ENCODE data around the gene FBXL7.

FBXL7 gene

DNA sequence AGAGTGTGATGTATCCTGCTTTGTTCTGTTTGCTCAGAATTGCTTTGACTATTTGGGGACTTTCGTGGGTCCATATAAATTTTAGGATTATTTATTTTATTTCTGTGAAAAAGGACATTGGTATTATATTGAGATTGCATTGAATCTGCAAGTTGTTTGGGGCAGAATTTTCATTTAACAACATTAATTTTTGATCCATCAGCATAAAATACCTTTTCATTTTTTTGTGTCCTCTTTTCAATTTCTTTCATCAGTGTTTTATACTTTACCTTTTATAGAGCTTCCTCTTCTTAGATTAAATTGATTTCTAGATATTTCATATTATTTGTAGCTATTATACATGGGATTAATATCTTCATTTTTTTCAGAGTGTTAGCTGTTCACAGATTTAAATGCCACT is 40.8 kb upstream of the FBXL7 start:
- TF ChIP-seq ZNF70 (CRISPR knock-in tag; IDR thresholded peaks at IDR 0.05) (no peak), CSRNP3 (CRISPR knock-in tag; IDR thresholded peaks at IDR 0.05) (no peak), OSR1 (CRISPR knock-in tag; IDR thresholded peaks at IDR 0.05) (no peak), ESRRG (CRISPR knock-in tag; IDR thresholded peaks at IDR 0.05) (no peak), TCF4 (CRISPR knock-in tag; IDR thresholded peaks at IDR 0.05; ENCODE audit: borderline replicate concordance) (no peak), CSDC2 (CRISPR knock-in tag; IDR thresholded peaks at IDR 0.05) (no peak), TOX (CRISPR knock-in tag; IDR thresholded peaks at IDR 0.05; ENCODE audit: borderline replicate concordance) (no peak), CREB5 (CRISPR knock-in tag; IDR thresholded peaks at IDR 0.05; ENCODE audit: low read depth) (no peak), ZNF565 (CRISPR knock-in tag; conservative IDR thresholded peaks at IDR 0.05; ENCODE audit: low read depth) (no peak), ISL1 (CRISPR knock-in tag; IDR thresholded peaks at IDR 0.05) (no peak), ZC3H10 (CRISPR knock-in tag; IDR thresholded peaks at IDR 0.05) (no peak), PPARA (CRISPR knock-in tag; IDR thresholded peaks at IDR 0.05; ENCODE audit: borderline replicate concordance) (no peak), BACH2 (CRISPR knock-in tag; IDR thresholded peaks at IDR 0.05; ENCODE audit: borderline replicate concordance) (no peak), ZFP3 (CRISPR knock-in tag; IDR thresholded peaks at IDR 0.05) (no peak)
- TF ChIP-seq, protein P1, sequence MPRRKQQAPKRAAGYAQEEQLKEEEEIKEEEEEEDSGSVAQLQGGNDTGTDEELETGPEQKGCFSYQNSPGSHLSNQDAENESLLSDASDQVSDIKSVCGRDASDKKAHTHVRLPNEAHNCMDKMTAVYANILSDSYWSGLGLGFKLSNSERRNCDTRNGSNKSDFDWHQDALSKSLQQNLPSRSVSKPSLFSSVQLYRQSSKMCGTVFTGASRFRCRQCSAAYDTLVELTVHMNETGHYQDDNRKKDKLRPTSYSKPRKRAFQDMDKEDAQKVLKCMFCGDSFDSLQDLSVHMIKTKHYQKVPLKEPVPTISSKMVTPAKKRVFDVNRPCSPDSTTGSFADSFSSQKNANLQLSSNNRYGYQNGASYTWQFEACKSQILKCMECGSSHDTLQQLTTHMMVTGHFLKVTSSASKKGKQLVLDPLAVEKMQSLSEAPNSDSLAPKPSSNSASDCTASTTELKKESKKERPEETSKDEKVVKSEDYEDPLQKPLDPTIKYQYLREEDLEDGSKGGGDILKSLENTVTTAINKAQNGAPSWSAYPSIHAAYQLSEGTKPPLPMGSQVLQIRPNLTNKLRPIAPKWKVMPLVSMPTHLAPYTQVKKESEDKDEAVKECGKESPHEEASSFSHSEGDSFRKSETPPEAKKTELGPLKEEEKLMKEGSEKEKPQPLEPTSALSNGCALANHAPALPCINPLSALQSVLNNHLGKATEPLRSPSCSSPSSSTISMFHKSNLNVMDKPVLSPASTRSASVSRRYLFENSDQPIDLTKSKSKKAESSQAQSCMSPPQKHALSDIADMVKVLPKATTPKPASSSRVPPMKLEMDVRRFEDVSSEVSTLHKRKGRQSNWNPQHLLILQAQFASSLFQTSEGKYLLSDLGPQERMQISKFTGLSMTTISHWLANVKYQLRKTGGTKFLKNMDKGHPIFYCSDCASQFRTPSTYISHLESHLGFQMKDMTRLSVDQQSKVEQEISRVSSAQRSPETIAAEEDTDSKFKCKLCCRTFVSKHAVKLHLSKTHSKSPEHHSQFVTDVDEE (CRISPR knock-in tag; IDR thresholded peaks at IDR 0.05): no peak
- no peak for ATAC-seq

GRCh38 chr5:15463231-15463980 is 36.6 kb upstream of the FBXL7 start:
- no peak for TF ChIP-seq ESRRG (CRISPR knock-in tag; IDR thresholded peaks at IDR 0.05)
- no peak for TF ChIP-seq CREB5 (CRISPR knock-in tag; IDR thresholded peaks at IDR 0.05; ENCODE audit: low read depth)
- TF ChIP-seq BACH2 (CRISPR knock-in tag; IDR thresholded peaks at IDR 0.05; ENCODE audit: borderline replicate concordance): no peak
- no peak for TF ChIP-seq SNAI2 (CRISPR knock-in tag; IDR thresholded peaks at IDR 0.05)
- no peak for TF ChIP-seq ISL1 (CRISPR knock-in tag; IDR thresholded peaks at IDR 0.05)
- ATAC-seq: peak; percentile 63; the same call in 2 of the 3 replicates

DNA sequence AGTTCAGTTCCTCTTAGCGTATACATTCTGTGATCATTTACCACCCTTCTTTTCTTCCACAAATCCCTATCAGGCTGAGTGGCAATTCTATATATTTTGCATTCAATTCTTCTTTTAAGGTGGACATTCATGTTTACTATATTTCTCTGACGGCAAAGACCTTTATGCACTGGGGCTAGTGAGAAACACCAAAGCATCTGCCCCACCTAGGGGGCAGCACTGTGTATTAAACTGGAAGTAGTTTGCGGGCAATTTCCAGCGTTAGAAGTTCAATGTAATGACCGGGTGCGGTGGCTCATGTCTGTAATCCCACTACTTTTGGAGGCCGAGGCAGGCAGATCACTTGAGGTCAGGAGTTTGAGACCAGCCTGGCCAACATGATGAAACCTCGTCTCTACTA is 27.9 kb upstream of the FBXL7 start:
- no peak for ATAC-seq
- TF ChIP-seq TCF4 (CRISPR knock-in tag; IDR thresholded peaks at IDR 0.05; ENCODE audit: borderline replicate concordance): no peak
- no peak for TF ChIP-seq GLIS3 (CRISPR knock-in tag; IDR thresholded peaks at IDR 0.05)
- TF ChIP-seq CSRNP3 (CRISPR knock-in tag; IDR thresholded peaks at IDR 0.05): no peak
- TF ChIP-seq, protein P1 (CRISPR knock-in tag; IDR thresholded peaks at IDR 0.05): no peak
- TF ChIP-seq TOX (CRISPR knock-in tag; IDR thresholded peaks at IDR 0.05; ENCODE audit: borderline replicate concordance): no peak
- no peak for TF ChIP-seq SNAI2 (CRISPR knock-in tag; IDR thresholded peaks at IDR 0.05)
- no peak for TF ChIP-seq OSR1 (CRISPR knock-in tag; IDR thresholded peaks at IDR 0.05)
- no peak for TF ChIP-seq ZFP30 (CRISPR knock-in tag; IDR thresholded peaks at IDR 0.05)
- TF ChIP-seq ZNF8 (CRISPR knock-in tag; IDR thresholded peaks at IDR 0.05): no peak
